Panc1 (cell line): ENCODE results near the gene CIBAR2. TPM values are rescaled to one million over a fixed set of nuclear protein-coding genes. Genes with fewer than 3 reads are reported as not detected.

Source experiments
- ATAC-seq: fragments of 200-7000 bp; cut with Tn5 transposase; 2 replicates; pipeline ENCODE4 v1.9.1; 2020; ENCODE audit warnings: mild to moderate bottlenecking, moderate library complexity
- BruUV-seq: library from RNA; stranded (reverse); fragments of 400-500 nt; replicated peaks from 2 replicates; lab custom pipeline; 2021; lab: Mats Ljungman, UMichigan
- CTCF ChIA-PET: fragments of 300-600 bp; sonication (Branson Sonifier 250); formaldehyde crosslinking; loops from one replicate; lab custom pipeline; 2022; ENCODE audit warnings: antibody characterized with exemption; lab: Charles Lee
- POLR2A ChIA-PET: fragments of 300-600 bp; sonication (Branson Sonifier 250); formaldehyde crosslinking; loops from one replicate; lab custom pipeline; 2022; ENCODE audit warnings: antibody characterized with exemption; lab: Charles Lee
- DNase-seq: peaks from one replicate; pipeline ENCODE4 v3.0.0-alpha.2; 2010; ENCODE audit warnings: low read depth, low spot score
- H3K27ac ChIP-seq: 2 replicates; pipeline ENCODE4 v1.5.1; 2011; ENCODE audit warnings: mild to moderate bottlenecking, low read length, inconsistent platforms
- H3K27me3 ChIP-seq: fragments of 200-500 bp; sonication (Bioruptor generic); 2 replicates; pipeline ENCODE4 v1.6.0; 2014; ENCODE audit warnings: low read length, inconsistent platforms; ENCODE audit not compliant: control insufficient read depth, insufficient read depth
- H3K36me3 ChIP-seq: fragments of 200-500 bp; sonication (Bioruptor generic); 2 replicates; pipeline ENCODE4 v1.5.1; 2014; ENCODE audit warnings: inconsistent platforms, mild to moderate bottlenecking, low read length, moderate library complexity; ENCODE audit not compliant: control insufficient read depth, insufficient read depth
- H3K4me1 ChIP-seq: 2 replicates; pipeline ENCODE4 v1.5.1; 2011; ENCODE audit warnings: inconsistent platforms, mild to moderate bottlenecking, low read length, moderate library complexity; ENCODE audit not compliant: control insufficient read depth, insufficient read depth
- H3K4me3 ChIP-seq, 2 experiments: 2 replicates each; pipeline ENCODE4 v1.5.1; 2011 to 2012; ENCODE audit warnings: low read depth in 2 of 2, low read length in 2 of 2, mild to moderate bottlenecking in 2 of 2, inconsistent platforms in 1 of 2, moderate library complexity in 1 of 2
- H3K9me3 ChIP-seq: fragments of 200-500 bp; sonication (Bioruptor generic); 2 replicates; pipeline ENCODE4 v1.5.1; 2014; ENCODE audit warnings: low read depth, mild to moderate bottlenecking, inconsistent platforms, low read length, moderate library complexity; ENCODE audit not compliant: control insufficient read depth, insufficient read depth
- CTCF ChIP-seq: fragments of 450-650 bp; IDR thresholded peaks from 2 replicates; pipeline ENCODE4 v1.5.1; 2017; ENCODE audit warnings: mild to moderate bottlenecking
- POLR2AphosphoS5 ChIP-seq: IDR thresholded peaks from 2 replicates; pipeline ENCODE4 v1.6.1; 2012; ENCODE audit warnings: mild to moderate bottlenecking, low read depth, low read length, moderate library complexity
- REST ChIP-seq, 2 experiments: IDR thresholded peaks; 2 replicates each; pipeline ENCODE4 v1.6.1; 2011 to 2012; ENCODE audit warnings: low read depth in 2 of 2, control low read depth in 1 of 2, low read length in 1 of 2, mild to moderate bottlenecking in 1 of 2, moderate library complexity in 1 of 2; ENCODE audit not compliant: insufficient read depth in 1 of 2
- SIN3A ChIP-seq: IDR thresholded peaks from 2 replicates; pipeline ENCODE4 v1.6.1; 2012; ENCODE audit warnings: low read depth, mild to moderate bottlenecking, low read length, moderate library complexity, borderline replicate concordance; ENCODE audit not compliant: insufficient read depth
- TCF7L2 ChIP-seq: IDR thresholded peaks from 2 replicates; pipeline ENCODE4 v1.6.1; 2011; ENCODE audit warnings: mild to moderate bottlenecking, low read depth, low read length, inconsistent platforms
- in situ Hi-C: cut with HindIII; loops from 2 replicates; pipeline ENCODE4 v1.10.0; 2016; ENCODE audit warnings: low sequenced_read_pairs, low pct_unique_long_range_greater_than_20kb
- intact Hi-C: fragments of 100-400 bp; cut with micrococcal nuclease; formaldehyde crosslinking; loops from one replicate; pipeline ENCODE4 v1.10.0; 2022; ENCODE audit not compliant: unreplicated experiment
- total RNA-seq: library from RNA; stranded (reverse); gene quantifications from one replicate; pipeline ENCODE4 v1.2.1, GENCODE V29; 2021; ENCODE audit not compliant: unreplicated experiment

Gene CIBAR2
- total RNA-seq, 1 experiment from 2014 or later, result not detected

- no peak for DNase-seq
- in situ Hi-C loops, result no loop called here
- BruUV-seq, result no TSS peak
Measured at GRCh38 chr16:85132456-85133289, 20.4 kb upstream of the CIBAR2 start.

GRCh38 chr16:85130705-85131028 is 18.4 kb upstream of the CIBAR2 start:
- no peaks in the 10 kb centered on the region for H3K36me3 ChIP-seq
- H3K27me3 ChIP-seq, result no peaks in the 10 kb centered on the region
- no peak for DNase-seq
- H3K4me3 ChIP-seq, result no peak overlapping the region
- H3K27ac ChIP-seq, result no peak overlapping the region
- ChIA-PET POLR2A (interaction anchor here (0.6 kb wide), 1 partner anchor 49 kb away, joined by 9 read pairs; no protein-coding TSS in a partner anchor), CTCF (no interaction called here)
- BruUV-seq, result no TSS peak
- no peak for ATAC-seq
- peaks cover 12% of the 10 kb centered on the region for H3K4me1 ChIP-seq
- intact Hi-C loops, result no loop called here
- in situ Hi-C loops, result no loop called here
- H3K9me3 ChIP-seq, result no peaks in the 10 kb centered on the region
- TF ChIP-seq SIN3A (no peak), CTCF (no peak), REST (IDR thresholded peaks at IDR 0.05; ENCODE audit: insufficient read depth in 1 of 2, low read depth in 2 of 2, low read length in 1 of 2) (no peak), TCF7L2 (no peak)

More at GRCh38 chr16:85132456-85133289, 20.4 kb upstream of the CIBAR2 start:
- TF ChIP-seq POLR2AphosphoS5 (no peak), CTCF (no peak), TCF7L2 (no peak), REST (IDR thresholded peaks at IDR 0.05; ENCODE audit: insufficient read depth in 1 of 2, low read depth in 2 of 2, low read length in 1 of 2) (no peak), SIN3A (no peak)
- no peak for ATAC-seq
- ChIA-PET POLR2A (interaction anchor here (0.7 kb wide), 1 partner anchor 1438 kb away, joined by 8 read pairs; no protein-coding TSS in a partner anchor), CTCF (interaction anchor here (0.7 kb wide), 1 partner anchor 252 kb away, joined by 12 read pairs; no protein-coding TSS in a partner anchor)
- no peak overlapping the region for H3K27ac ChIP-seq
- peaks cover 3% of the 10 kb centered on the region; the same call in 1 of the 2 replicates for H3K4me1 ChIP-seq
- H3K36me3 ChIP-seq, result no peaks in the 10 kb centered on the region
- intact Hi-C loops, result no loop called here
- H3K9me3 ChIP-seq, result no peaks in the 10 kb centered on the region
- no peaks in the 10 kb centered on the region for H3K27me3 ChIP-seq
- H3K4me3 ChIP-seq, result no peak overlapping the region
